Measurements from ENCODE around the gene CNOT8.
"Not testable (repeated sequence)": the region's sequence is repeated elsewhere in the genome, so short reads cannot be mapped to it uniquely, and the experiment has no call there.

CNOT8 gene

GRCh38 chr5:154866841-154867240 is 8.4 kb downstream of the CNOT8 start:
- DNase-seq: no peak

GRCh38 chr5:154868702-154869101 is 10.3 kb downstream of the CNOT8 start:
- no peak for DNase-seq

- no peak for DNase-seq
Observed at GRCh38 chr5:154871734-154872133, 13.3 kb downstream of the CNOT8 start.

- DNase-seq: no peak
Observed at GRCh38 chr5:154873791-154874331, 15.4 kb downstream of the CNOT8 start.

- no peak for DNase-seq
Observed at GRCh38 chr5:154878642-154879335, 20.4 kb downstream of the CNOT8 start.

- no peak for DNase-seq
Observed at GRCh38 chr5:154881986-154882385, 23.6 kb downstream of the CNOT8 start.

- DNase-seq: no peak
Observed at GRCh38 chr5:154884424-154884823, 26.0 kb downstream of the CNOT8 start.

GRCh38 chr5:154885439-154885838 is 27.0 kb downstream of the CNOT8 start:
- no peak for DNase-seq

- no peak for DNase-seq
Observed at GRCh38 chr5:154892369-154892771, 33.9 kb downstream of the CNOT8 start.

- DNase-seq: no peak
Observed at GRCh38 chr5:154893381-154893780, 35.0 kb downstream of the CNOT8 start.

GRCh38 chr5:154895606-154896561 is 37.5 kb downstream of the CNOT8 start:
- DNase-seq: no peak

GRCh38 chr5:154896562-154897165 is 38.2 kb downstream of the CNOT8 start:
- DNase-seq: no peak

GRCh38 chr5:154898210-154898609 is 39.8 kb downstream of the CNOT8 start:
- no peak for DNase-seq

- DNase-seq: no peak
Observed at GRCh38 chr5:154899151-154899816, 40.9 kb downstream of the CNOT8 start.

GRCh38 chr5:154900066-154900465 is 41.6 kb downstream of the CNOT8 start:
- DNase-seq: no peak

- DNase-seq: no peak
Observed at GRCh38 chr5:154901276-154901675, 42.8 kb downstream of the CNOT8 start.

GRCh38 chr5:154901913-154902312 is 43.5 kb downstream of the CNOT8 start:
- no peak for DNase-seq

- not testable (repeated sequence) for DNase-seq
Observed at GRCh38 chr5:154905601-154906000, 47.2 kb downstream of the CNOT8 start.

GRCh38 chr5:154916874-154917273 is 58.4 kb downstream of the CNOT8 start:
- no peak for DNase-seq

- no peak for DNase-seq
Observed at GRCh38 chr5:154917757-154918156, 59.3 kb downstream of the CNOT8 start.

GRCh38 chr5:154923441-154924430 is 65.3 kb downstream of the CNOT8 start:
- DNase-seq: no peak

Measured in GOT3 (cell line).